Measurements from ENCODE around the gene SH3PXD2A.
"Not testable (repeated sequence)": the region's sequence is repeated elsewhere in the genome, so short reads cannot be mapped to it uniquely, and the experiment has no call there.

Gene SH3PXD2A

GRCh38 chr10:103787331-103787730, 68.0 kb downstream of the SH3PXD2A start:
- DNase-seq = no peak

GRCh38 chr10:103786020-103786419, 69.4 kb downstream of the SH3PXD2A start:
- DNase-seq = no peak

- no peak for DNase-seq
These were observed 70.5 kb downstream of the SH3PXD2A start for GRCh38 chr10:103784723-103785418.

DNA sequence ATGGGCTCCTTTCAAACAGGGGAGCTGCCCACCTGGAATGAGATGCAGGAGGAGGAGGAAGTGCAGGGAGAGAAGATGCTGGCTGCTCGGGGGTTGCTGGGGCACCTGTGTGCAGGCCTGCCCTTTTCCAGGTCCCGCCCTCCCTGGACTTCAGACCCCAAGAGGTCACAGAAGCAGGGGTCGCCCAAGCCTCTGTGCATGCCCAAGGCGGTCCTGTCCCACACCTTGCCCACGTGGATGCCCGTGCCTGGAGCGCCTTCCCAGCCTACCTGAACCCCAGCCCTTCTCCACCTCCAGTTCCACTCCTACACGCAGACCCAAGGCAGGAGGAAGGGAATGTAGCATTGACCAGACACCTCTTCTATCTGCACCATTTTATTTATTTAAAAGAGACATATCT, 71.3 kb downstream of the SH3PXD2A start:
- no peak for DNase-seq

GRCh38 chr10:103783681-103784080, 71.7 kb downstream of the SH3PXD2A start:
- DNase-seq = no peak

DNA sequence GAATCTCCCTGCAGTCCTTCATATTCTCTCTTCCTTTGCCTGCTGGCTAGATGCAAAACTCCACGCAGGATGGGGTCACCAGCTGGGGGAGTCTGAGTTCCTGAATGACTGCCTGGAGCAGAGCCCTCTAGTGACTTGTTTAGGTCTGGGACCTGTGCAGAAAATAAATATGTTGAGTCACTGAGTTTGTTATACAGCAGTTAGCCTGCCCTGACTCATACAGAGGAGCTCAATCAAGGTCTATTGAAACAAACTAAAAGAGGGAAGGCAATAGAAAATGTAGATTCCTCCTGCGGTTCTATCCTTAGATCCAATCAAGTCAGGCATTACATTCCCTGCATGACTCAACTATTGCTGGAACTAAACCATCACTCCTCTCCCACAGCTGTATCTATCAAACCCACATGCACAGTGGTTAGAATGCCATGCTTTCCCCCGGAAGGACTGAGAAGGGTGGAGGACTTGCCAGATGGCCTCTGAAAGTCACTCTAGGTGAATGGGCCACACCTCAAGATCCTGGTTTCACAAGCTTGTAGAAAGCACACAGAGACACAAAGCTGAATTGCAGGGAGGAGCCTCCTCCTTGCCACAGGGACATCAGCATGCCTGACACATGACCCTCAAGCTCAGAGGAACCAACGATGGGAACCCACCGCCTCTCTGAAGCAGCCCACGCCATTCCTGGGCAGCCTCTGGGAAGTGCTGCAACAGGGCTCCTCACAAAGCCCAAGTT, 73.9 kb downstream of the SH3PXD2A start:
- DNase-seq = peak in 3 of 4 experiments; percentile 35 to 54 (median 36)

GRCh38 chr10:103780242-103781149, 74.9 kb downstream of the SH3PXD2A start:
- DNase-seq = no peak

- no peak for DNase-seq
These were observed 76.8 kb downstream of the SH3PXD2A start for GRCh38 chr10:103778358-103779139.

DNA sequence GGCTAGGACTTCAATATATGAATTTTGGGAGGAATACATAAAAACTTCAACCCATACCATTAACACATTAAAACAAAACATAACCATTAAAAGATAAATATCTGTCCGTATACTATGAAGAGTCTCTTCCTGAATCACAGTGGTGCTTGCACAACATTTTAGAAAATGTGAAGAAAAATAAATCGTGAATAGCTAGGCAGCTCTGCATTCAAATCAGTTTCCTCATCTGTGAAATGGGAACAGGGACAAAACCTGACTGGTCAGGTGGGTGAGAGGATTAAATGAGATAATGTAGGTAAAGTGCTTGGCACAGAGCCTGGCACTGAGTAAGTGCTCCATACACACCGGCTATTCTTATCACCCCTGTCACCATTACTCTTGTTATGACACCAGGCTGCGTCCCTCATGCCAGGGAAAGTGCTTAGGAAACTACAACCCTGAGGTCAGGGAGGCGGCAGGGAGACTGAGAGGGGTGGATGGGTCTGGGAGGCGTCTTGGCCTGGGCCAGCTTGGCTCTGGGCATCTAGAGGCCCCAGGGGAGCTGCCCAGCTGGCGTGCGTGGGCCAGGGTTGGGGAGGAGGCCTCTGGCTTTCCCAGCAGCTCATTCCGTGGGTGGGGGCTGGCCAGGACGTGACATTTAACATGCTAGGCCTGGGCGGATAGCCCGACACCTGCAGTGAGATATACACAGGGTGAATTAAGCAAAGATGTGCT, 78.3 kb downstream of the SH3PXD2A start:
- no peak for DNase-seq

- DNase-seq = no peak
These were observed 79.6 kb downstream of the SH3PXD2A start for GRCh38 chr10:103775776-103776175.

- DNase-seq = not testable (repeated sequence)
These were observed 82.5 kb downstream of the SH3PXD2A start for GRCh38 chr10:103772846-103773245.

GRCh38 chr10:103772096-103772845, 83.1 kb downstream of the SH3PXD2A start:
- peak; percentile 65 to 87 (median 78) for DNase-seq

DNA sequence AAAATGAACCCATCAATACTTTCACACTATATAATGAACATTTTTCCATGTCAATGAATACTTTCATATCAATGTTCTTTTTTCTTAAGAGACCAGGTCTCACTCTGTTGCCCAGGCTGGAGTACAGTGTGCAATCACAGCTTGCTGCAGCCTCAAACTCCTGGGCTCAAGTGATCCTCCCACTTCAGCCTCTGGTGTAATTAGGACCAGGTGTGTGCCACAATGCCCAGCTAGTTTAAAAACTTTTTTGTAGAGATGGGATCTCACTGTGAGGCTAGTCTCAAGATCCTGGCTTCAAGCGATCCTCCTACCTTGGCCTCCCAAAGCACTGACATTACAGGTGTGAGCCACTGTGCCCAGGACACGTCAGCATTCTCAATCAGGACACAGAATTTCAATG, 85.2 kb downstream of the SH3PXD2A start:
- no peak for DNase-seq

DNA sequence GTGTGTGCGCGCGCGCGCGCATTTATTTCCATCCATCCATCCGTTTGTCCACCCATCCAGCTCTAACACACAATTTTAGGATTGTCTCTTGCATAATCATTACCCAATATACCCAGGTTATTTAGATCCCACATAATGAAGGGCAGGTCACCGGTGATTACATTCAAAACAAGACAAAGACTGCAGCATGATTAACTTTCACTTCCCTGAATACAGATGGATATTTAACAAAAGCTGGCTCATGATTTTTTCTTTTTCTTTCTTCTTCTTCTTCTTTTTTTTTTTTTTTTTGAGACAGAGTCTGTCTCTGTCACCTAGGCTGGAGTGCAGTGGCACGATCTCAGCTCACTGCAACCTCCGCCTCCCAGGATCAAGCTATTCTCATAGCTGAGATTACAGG, 86.2 kb downstream of the SH3PXD2A start:
- peak in 2 of 4 experiments; percentile 60 to 70 for DNase-seq

DNA sequence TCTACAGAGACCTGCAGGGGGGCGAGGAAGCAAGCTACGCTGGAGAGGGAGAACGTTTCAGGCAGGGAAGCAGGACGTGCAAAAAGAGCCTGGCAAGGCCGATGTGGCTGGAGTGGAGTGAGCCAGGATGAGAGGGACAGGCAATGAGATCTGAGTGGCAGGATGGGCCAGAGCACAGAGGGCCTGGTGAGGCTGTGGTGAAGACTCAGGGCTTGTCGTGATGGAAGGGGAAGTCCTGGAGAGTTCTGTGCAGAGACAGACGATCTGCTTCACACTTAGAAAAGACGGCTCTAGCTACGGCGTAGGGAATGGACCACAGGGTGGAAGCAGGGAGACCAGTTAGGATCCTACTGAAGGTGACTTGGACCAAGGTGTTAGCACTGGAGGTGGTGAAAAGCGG, 87.0 kb downstream of the SH3PXD2A start:
- peak in 2 of 4 experiments; percentile 34 to 47 for DNase-seq

DNA sequence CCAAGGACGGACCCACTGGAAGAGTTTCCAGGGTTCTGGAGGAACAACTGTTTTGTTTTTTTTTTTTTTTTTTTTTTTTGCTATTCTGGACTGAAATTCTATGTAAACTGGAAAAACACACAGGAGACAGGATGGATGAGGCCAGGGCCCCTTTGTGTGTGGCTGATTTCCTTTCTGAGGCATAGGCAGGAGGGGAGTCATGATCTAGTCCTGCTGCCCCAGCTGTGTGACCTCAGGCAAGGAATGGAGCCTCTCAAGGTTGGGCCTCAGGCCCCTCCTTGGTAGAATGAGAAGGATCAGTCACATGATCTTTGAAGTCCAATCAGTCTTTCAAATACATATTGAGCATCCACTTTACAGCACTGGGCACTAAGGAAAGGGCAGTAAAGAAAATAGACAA, 87.6 kb downstream of the SH3PXD2A start:
- no peak for DNase-seq

DNA sequence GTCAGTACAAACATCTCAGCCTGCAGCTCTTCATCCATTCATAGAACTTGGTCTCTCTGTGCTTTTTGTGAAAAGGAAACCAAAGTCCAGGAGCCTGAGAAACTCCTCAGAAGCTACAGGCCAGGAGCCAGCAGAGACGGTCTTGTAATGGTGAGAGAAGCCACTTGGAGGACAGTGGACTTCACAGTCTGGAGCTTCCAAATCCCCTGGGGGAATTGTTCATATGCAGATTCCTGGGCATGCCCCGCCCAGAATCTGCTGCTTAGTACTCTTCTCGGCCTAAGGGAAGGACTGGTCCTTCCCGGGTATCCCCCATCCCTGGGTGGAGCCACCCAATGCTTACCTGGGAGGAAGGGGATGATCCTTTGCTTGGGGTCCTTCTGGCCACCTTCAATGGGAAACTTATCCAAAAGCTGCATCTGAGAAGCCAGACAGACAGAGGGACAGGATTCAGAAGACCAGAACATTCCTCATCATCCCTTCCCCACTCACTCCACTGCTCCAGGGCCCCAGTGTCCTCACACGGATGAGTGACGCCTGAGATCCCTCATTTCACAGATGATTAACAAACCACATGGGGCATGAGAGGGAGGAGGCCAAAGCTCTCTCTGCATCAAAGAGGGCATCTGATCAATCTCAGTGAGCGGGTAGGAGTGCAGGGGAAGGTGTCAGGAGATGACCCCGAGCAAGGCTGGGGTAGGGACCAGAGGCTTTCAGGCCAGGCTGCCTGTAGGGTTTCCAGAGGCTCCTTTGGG, 88.4 kb downstream of the SH3PXD2A start:
- no peak for DNase-seq

- DNase-seq = peak in 1 of 4 experiments; percentile 30
These were observed 89.4 kb downstream of the SH3PXD2A start for GRCh38 chr10:103765981-103766380.

DNA sequence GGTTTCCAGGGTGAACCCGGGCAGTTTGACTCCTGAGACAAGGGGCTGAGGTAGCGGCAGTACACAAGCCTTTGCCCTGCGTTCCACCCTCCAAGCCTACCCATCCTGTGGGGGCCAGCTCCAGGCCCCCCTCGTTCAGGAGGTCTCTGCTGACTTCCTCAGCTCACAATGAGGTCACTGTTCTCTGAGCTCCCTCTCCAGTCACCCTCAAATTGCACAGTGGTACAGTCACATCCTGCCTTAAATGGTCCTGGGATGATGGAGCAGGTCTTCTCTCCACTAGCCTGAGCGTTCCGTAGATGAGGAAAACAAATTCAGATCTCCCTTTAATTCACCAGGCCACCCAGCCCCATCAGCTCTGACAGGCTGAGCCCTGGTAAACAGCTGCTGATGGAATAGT, 90.2 kb downstream of the SH3PXD2A start:
- no peak for DNase-seq
